SH-SY5Y (cell line): ENCODE measurements around the gene AKAP14.

Experiments used
- GATA2 ChIP-seq: IDR thresholded peaks from 2 replicates; pipeline ENCODE4 v1.6.1; 2011; ENCODE audit warnings: mild to moderate bottlenecking, low read depth, low read length
- GATA3 ChIP-seq: IDR thresholded peaks from 2 replicates; pipeline ENCODE4 v1.6.1; 2011; ENCODE audit warnings: low read depth, mild to moderate bottlenecking, low read length, moderate library complexity

Gene AKAP14

DNA sequence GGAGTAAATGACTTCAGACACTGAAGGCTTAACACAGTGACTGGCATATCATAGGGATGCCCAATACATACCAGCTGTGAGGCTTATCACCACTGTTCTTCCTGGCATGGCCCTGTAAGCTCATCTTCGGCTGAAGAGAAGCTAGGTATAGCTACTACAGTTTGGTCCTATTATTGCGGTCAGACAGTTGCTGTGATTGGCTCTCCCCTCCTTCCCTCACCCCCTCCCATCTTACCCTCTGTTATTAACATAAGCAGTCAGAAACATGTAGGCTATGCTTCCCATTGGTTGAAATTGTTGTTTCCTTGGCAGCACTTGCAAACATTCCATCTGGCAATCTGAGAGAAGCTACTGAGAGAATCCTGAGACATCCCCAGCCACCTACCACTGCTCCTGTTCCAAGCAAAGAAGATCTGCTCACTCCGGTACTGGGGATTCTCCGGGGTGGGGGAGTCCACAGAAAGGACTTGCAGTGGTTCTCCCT, at the start of gene AKAP14:
Gene AKAP14 (plus strand): TSS at position 51 of the 484 bp plus-strand sequence. CDS start 7,331 bp downstream, outside the sequence.
- TF ChIP-seq GATA2: no peak
- TF ChIP-seq GATA3: no peak

DNA sequence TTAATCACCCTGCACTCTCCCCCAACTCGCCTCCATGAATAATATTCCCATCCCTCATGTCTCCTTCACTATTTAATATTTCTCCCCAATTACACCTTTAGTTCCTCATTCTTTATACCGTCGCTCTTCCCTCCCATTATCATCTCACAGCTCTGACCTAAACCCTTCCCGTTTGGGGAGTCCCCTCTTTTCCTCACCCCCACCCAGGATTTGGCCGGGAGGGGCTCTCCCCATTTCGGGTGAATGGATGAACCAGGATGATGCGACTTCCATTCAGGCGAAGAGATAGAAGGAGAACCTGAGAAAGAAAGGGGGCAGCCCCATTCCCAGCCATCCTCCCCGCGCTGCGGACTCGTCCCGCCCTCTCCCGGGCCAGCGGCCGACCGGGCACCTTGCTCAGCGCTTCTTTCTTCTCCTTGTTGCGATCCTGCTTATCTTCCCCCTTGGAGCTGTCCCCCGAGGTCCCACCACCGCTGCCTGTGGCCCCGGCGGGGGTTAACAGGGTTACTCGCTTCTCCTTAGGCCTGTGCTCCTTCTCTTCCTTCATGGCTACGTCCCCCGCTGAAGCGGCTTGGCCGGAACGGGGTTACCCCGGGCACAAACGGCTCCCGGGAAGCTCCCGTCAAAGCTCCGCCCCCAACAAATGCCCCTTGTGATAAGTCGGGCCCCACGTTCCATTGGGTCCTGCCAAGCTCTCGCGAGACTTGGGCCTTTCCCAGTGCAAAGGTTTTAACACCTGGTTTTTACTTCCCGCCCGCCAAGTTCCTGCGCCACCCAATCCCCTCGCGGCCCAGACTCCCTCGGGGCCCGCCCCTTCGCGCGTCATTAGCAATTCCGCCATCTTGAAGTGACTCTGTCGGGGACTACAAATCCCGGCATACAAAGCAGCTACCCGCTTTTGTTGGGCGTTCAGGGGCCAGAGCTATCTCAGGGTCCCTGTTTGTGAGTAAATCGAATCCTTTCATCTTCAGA, 43.0 kb upstream of the AKAP14 start, which contains the start of gene UPF3B:
Gene UPF3B (minus strand): TSS at position 582 of the 972 bp plus-strand sequence. CDS start 35 bp downstream, at position 547.
- no peak for TF ChIP-seq GATA3
- TF ChIP-seq GATA2: peak; percentile 42; the same call in 1 of the 2 replicates

DNA sequence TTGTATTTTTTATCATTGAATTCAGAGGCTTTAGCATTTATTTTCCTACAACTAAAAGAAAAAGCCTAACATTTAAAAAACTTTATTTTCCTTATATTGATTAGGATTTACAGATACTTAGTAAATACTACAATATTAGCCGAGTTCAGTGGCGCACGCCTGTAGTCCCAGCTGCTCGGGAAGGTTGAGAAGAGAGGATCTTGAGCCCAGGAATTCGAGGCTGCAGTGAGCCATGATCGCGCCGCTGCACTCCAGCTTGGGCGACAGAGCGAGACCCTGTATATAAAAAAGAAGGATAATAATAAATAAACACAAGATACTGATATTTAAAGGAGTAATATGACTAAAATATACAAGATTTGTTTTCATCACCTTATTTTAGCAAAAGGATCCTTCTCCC, 42.2 kb upstream of the AKAP14 start:
- TF ChIP-seq GATA2: no peak
- no peak for TF ChIP-seq GATA3

DNA sequence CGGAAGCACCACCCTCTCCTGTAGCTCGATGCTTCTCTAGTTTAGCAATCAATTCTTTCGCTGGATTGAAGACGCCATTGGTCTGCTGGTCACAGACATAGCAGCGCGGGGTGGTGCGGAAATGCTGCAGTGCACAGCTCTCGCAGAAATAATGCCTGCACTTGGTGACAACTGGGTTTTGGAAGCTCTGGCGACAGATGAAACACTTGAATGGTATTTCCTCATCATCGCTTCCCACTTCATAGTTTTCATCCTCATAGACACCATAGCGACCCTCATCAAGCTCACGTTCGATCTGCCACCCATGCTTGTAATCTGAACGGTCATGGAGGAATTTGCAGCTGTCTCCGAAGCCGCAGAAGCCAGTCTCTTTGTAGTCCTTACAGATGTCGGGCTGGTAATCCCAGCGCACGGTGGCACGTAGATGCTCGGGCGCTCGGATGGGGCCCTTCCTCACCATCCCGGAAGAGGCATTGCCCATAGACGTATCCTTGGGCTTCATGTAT, 25.0 kb upstream of the AKAP14 start:
- TF ChIP-seq GATA3 (no peak), GATA2 (no peak)

DNA sequence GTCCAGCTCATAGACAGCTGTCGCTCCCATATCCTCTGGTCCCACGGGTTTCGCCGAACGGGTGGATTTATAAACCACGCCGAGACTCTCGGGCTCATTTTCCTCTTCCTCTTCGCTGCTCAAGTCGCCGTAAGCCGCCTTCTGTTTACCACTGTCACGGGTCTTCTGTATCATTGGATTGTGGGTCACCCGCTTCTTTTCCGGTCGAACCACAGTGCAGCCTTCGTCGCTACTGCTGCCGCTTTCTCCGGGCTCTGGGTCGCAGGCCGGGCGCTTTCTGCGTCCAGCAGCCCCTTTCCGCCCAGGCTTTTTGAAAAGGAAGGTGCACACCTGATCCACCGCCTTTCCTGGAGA, 24.5 kb upstream of the AKAP14 start:
- TF ChIP-seq GATA2: no peak

DNA sequence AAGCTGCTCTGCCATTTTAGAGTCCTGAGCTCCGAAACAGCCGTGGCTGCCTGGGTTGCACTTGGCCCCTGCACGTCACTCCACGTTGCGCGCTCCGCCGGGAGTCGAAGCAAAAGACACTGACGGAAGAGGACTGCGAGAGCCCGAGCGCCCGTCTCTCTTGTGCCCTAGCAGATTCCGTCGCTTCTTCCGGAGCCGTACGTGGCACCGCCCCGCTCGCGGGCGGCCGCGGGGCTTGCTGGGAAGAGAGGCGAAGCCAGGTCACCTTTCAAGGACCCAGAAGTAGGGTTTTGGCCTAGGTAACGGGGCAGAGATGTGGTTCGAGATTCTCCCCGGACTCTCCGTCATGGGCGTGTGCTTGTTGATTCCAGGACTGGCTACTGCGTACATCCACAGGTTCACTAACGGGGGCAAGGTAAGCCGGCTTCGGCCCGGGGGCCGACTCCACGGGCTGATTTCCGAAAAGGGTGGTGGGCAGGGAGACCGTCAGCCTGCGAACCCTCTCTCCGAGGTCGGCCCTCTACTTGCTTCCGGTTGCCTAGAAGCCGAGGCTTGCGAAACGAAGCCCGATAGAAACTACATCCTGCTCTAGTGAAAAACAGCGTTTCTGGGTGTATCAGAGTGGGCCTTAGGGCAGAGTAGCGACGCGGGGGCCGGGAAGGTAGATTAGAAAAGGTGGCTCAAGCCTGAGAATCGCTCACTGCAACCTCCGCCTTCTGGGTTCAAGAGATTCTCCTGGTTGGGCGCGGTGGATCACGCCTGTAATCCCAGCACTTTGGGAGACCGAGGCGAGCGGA, 23.9 kb upstream of the AKAP14 start, which contains the start of the genes NDUFA1 and RNF113A:
Gene NDUFA1 (plus strand): TSS at position 234 of the 797 bp plus-strand sequence. CDS start 80 bp downstream, at position 314.
Gene RNF113A (minus strand): TSS at position 135 of the 797 bp plus-strand sequence. CDS start 120 bp downstream, at position 15.
- TF ChIP-seq GATA3 (no peak), GATA2 (no peak)

DNA sequence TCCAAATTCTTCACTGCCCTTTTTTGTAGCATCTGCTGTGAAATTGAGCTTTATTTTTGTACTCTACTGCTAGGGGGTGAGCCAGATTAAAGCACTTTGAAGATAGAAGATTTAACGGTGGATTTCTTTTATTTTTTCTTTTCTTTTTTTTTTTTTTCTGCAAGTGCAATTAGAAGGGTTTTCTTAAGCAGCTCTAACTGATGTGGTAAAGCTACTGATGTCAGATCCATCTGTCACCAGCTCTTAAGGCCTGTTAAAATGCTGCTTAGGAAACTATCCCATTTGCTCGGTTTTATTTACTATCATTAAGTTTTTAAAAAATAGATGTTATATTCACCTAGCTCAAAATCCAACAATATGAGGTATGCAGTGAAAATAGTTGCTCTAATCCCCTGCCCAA, 17.0 kb upstream of the AKAP14 start:
- TF ChIP-seq GATA2 (no peak), GATA3 (no peak)

DNA sequence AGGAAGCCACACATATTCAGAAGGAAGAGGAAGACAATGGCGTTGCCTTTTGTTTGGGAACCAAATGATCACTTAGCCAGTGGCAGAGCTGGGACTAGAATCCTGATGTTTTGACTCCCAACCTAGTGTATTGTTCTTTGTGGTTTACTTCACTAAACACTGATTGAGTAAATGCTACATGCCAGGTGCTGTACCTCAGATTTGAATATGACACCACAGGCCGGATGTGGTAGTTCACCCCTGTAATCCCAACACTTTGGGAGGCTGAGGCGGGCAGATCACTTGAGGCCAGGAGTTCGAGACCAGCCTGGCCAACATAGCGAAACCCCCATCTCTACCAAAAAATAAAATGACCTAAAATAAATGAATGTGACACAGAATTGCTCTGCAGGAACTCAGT, 15.6 kb upstream of the AKAP14 start:
- TF ChIP-seq GATA3 (no peak), GATA2 (no peak)

DNA sequence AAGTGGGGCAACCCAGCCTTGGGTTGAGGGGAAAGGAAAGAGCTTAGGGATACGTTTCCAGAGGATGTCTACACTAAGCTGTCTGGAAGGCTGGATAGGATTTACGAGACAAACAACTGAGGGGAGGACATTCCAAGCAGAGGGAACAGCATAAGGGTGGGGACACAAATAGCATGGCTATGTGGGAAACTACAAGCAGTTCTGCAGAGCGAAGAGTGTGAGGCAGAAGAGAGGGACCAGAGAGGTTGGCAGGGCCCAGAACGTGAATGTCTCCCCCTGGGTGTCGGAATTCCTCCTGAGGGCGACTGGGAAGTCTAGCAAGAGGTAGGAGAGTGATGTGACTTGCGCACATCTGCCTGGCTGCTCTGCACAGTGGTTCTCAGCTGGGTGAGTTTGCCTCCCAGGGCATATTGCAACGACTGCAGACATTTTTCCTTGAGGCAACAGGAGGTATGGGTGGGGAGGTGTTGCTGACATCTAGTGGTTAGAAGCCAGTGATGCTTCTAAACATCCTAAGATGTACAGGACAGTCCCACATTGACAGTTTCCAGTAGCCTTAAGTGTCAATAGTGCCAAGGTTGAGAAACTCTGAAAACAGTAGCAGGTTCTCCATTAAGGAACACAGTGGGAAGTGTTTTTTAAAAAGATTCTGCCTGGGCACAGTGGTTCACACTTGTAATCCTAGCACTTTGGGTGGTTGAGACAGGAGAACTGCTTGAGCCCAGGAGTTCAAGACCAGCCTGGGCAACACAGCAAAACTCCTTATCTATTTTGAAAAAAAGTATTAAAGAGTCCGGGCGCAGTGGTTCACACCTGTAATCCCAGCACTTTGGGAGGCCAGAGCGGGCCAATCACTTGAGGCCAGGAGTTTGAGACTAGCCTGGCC, 14.9 kb upstream of the AKAP14 start:
- TF ChIP-seq GATA2 (no peak), GATA3 (no peak)

DNA sequence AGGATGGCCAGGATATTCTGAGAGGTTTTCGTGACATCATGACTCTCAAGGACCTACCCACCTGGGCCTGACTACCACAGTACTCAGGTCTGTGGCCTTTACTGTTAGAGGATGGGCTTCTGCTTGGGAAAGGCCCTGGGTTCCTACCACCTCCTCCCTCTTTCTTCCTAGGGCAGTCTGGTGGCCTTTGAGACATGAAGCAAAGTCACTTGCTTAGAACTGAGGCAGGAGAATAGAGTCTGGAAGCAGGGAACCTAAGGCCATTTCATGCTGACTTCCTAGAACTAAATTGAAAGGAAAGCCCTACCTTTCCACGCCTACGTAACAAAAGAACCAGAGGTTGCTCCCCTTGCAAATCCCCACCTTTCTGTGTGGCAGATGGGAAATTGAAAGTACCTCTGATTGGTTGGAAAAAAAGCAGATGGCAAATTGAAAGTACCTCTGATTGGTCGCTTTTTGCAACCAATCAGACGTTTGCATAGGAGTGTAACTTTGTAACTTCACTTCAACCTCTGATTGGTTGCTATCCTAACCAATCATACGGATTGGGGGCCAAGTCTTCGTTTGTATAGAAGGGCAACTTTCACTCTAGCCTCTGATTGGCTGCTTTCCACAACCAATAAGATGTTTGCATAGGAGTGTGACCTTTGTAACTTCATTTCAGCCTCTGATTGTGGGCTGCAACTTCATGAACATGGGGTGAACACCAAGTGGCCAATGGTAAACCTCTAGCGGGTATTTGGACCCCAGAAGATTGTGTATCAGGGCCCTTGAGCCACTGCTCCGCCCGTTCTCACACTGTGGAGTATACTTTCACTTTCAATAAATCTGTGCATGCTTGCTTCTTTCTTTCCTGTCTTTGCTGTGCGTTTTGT, 9.9 kb upstream of the AKAP14 start:
- no peak for TF ChIP-seq GATA3
- TF ChIP-seq GATA2: no peak

DNA sequence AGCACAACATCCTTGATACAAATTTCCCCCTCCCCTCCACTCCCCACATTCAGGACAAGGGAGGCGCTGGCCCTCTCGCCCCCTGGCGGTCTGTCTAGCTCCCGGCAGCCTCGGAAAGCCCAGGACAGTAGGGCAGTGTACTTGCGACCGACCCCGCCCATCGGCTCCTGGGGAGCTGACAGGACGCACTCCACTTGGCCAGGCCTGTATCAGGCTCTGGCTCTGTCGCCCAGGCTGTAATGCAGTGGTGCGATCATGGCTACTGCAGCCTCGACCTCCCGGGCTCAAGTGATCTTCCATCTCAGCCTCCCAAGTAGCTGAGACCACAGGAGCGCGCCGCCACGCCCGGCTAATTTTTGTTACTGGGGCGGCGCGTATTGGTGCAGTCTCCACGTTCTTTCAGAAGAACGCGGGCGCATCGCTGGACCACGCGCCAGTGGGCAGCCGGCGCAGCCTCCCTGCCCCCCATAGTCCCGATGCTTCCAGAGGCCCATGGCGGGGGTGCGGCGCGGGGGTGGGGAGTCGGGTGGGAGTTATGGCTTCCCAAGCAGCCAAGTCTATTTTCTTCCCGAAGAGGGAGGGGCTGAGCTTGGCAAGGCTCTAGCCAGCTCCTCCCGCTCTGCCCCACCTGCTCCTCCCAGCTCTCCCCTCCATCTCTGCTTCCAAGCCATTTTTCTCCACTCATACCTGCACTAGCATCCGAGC, 7.8 kb upstream of the AKAP14 start:
- TF ChIP-seq GATA3 (no peak), GATA2 (no peak)

DNA sequence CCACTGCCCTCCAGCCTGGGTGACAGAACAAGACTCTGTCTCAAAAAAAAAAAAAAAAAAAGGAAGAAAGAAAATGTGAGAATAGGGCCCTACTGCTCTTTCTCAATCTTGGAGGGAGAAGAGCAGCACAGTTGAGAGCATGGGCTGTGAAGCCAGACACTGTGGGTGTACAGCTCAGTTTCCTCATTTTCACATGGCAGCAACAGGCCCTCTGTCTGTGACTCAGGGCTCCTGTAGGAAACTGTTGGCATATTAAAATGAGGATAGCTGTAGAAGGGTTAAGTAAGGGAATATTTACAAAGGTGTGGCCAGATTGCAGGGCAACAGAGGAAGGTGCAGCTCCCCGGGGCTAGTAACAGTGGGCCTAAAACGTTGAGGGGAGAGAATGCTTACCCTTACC, 3.4 kb downstream of the AKAP14 start:
- TF ChIP-seq GATA3 (no peak), GATA2 (no peak)
